Transverse colon (tissue), 4 donors: ENCODE results near the gene UBASH3A.

Experiments
- POLR2A ChIP-seq: fragments of 450-650 bp; IDR thresholded peaks from one replicate; pipeline ENCODE4 v1.6.1; 2016; ENCODE audit warnings: antibody characterized with exemption, mild to moderate bottlenecking, moderate library complexity
- POLR2AphosphoS5 ChIP-seq, 3 donors: sonication (generic); formaldehyde crosslinking; IDR thresholded peaks; one replicate each; pipeline ENCODE4 v1.6.1; 2016; ENCODE audit warnings: antibody characterized with exemption in 3 of 3
- TF ChIP-seq, protein P1 (sequence below), 5 experiments: fragments of 200-600 bp in 3 of 5; fragments of 450-650 bp in 2 of 5; sonication (generic) in 3 of 5; IDR thresholded peaks; 1 replicate in 2 of 5; 2 replicates in 3 of 5; pipeline ENCODE4 v1.5.1; 2016 to 2017; ENCODE audit warnings: antibody characterized with exemption in 5 of 5, inconsistent platforms in 3 of 5, mild to moderate bottlenecking in 2 of 5, moderate library complexity in 1 of 5

DNA sequence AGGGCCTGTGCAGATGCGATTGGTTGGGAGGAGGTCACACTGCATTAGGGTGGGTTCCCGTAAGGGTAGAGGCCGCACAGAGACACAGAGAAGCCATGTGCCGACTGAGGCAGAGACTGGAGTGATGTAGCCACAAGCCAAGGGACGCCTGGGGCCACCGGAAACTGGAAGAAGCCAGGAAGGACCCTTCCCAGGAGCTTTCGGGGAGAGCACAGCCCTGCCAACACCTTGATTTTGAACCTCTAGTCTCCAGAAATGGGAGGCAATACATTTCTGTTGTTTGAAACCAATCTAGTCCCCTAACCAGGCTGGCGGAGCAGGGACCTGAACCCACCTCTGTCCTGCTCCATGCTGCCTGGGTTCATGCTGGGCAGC lies 10.8 kb downstream of the UBASH3A start:
- TF ChIP-seq, protein P1, sequence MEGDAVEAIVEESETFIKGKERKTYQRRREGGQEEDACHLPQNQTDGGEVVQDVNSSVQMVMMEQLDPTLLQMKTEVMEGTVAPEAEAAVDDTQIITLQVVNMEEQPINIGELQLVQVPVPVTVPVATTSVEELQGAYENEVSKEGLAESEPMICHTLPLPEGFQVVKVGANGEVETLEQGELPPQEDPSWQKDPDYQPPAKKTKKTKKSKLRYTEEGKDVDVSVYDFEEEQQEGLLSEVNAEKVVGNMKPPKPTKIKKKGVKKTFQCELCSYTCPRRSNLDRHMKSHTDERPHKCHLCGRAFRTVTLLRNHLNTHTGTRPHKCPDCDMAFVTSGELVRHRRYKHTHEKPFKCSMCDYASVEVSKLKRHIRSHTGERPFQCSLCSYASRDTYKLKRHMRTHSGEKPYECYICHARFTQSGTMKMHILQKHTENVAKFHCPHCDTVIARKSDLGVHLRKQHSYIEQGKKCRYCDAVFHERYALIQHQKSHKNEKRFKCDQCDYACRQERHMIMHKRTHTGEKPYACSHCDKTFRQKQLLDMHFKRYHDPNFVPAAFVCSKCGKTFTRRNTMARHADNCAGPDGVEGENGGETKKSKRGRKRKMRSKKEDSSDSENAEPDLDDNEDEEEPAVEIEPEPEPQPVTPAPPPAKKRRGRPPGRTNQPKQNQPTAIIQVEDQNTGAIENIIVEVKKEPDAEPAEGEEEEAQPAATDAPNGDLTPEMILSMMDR (IDR thresholded peaks at IDR 0.05), result no peak
- TF ChIP-seq POLR2A (no peak), POLR2AphosphoS5 (IDR thresholded peaks at IDR 0.05) (no peak)
